OCI-LY7 (cell line): ENCODE results near the gene TMPRSS9.

ENCODE experiments used
- EZH2phosphoT487 ChIP-seq: fragments of 200-600 bp; sonication (generic); IDR thresholded peaks from 2 replicates; pipeline ENCODE4 v1.6.1; 2018; ENCODE audit warnings: low read depth, borderline replicate concordance, mild to moderate bottlenecking, mixed run types, antibody characterized with exemption, low read length, moderate library complexity, mixed read lengths
- TF ChIP-seq, protein P1 (sequence below): fragments of 200-600 bp; sonication (generic); conservative IDR thresholded peaks from 2 replicates; pipeline ENCODE4 v1.5.1; 2014; ENCODE audit warnings: mild to moderate bottlenecking, antibody characterized with exemption, low read length, moderate library complexity, mixed read lengths

GRCh38 chr19:2360833-2361232 is 768 bp downstream of the TMPRSS9 start:
- TF ChIP-seq, protein P1, sequence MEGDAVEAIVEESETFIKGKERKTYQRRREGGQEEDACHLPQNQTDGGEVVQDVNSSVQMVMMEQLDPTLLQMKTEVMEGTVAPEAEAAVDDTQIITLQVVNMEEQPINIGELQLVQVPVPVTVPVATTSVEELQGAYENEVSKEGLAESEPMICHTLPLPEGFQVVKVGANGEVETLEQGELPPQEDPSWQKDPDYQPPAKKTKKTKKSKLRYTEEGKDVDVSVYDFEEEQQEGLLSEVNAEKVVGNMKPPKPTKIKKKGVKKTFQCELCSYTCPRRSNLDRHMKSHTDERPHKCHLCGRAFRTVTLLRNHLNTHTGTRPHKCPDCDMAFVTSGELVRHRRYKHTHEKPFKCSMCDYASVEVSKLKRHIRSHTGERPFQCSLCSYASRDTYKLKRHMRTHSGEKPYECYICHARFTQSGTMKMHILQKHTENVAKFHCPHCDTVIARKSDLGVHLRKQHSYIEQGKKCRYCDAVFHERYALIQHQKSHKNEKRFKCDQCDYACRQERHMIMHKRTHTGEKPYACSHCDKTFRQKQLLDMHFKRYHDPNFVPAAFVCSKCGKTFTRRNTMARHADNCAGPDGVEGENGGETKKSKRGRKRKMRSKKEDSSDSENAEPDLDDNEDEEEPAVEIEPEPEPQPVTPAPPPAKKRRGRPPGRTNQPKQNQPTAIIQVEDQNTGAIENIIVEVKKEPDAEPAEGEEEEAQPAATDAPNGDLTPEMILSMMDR, result no peak
- no peak for TF ChIP-seq EZH2phosphoT487
